Hematopoietic multipotent progenitor cell treated with erythropoietin and hydrocortisone succinate and interleukin-3 and kit ligand, for 6 days (in vitro differentiated cells): Measurements from ENCODE around the gene FZD4.
"Not testable (repeated sequence)": the region's sequence is repeated elsewhere in the genome, so short reads cannot be mapped to it uniquely, and the experiment has no call there.

Experiments
- DNase-seq: peaks from one replicate; pipeline ENCODE4 v3.0.0-alpha.2; 2015

FZD4 gene

GRCh38 chr11:86969258-86969657 lies 14.1 kb upstream of the FZD4 start:
- no peak for DNase-seq

GRCh38 chr11:86967601-86968000 lies 12.4 kb upstream of the FZD4 start:
- DNase-seq = not testable (repeated sequence)

- DNase-seq = no peak
These were observed 2.9 kb upstream of the FZD4 start for GRCh38 chr11:86957976-86958646.

DNA sequence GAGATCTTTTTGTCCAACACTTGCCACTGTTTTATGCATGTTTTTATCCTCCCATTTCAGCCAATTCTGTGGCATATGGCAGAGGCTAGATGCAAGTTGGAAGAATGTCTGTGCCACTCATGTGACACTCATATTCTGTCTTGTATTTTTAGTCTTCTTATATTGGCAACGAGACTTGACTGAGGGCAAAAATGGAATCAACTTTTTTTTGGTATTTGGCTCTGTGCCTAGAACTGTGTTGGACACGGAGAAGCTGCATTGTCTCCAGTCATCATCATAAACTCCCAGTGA lies 1.7 kb upstream of the FZD4 start:
- no peak for DNase-seq

- no peak for DNase-seq
These were observed 159 bp downstream of the FZD4 start for GRCh38 chr11:86955111-86955360.

DNA sequence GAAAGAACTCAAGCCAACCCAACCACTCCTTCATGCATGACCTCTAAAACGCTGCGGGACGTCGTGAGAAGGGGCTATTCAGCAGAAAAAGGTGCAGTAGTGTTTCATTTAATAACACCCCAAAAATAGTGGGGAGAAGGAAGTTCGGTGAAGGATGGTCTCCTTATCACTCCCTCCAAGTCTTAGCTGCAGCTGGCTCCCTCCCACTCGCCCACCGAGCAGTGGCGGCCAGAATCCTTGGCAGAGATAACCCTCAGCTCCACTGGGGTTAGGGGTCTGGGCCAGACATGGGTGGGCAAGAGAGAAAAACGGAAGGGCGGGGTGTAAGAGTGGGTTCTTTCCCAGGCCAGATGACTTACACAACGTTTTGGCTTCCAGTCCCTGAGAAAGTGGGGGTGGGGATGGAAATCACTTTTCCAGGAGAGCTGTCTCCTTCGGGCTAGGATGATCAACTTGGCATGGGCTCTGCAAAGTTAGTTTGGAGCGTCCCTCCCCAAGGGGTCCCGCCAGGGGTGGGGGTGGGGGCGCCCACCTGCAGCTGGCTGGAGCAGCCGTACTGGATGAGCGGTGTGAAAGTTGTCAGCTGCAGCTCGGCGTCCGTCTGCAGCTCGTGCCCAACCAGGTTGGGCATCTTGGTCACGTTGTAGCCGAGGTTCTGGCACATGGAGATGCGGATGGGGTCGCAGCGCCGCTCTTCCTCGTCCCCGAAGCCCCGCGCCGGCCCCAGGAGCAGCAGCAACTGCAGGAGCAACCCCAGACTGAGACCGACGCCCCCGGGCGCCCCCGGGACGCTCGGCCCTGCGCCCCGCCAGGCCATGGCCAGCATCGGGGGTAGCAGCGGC lies 705 bp downstream of the FZD4 start:
- no peak for DNase-seq

GRCh38 chr11:86952221-86952875 lies 2.8 kb downstream of the FZD4 start:
- DNase-seq = no peak

- no peak for DNase-seq
These were observed 3.5 kb downstream of the FZD4 start for GRCh38 chr11:86951706-86952105.

DNA sequence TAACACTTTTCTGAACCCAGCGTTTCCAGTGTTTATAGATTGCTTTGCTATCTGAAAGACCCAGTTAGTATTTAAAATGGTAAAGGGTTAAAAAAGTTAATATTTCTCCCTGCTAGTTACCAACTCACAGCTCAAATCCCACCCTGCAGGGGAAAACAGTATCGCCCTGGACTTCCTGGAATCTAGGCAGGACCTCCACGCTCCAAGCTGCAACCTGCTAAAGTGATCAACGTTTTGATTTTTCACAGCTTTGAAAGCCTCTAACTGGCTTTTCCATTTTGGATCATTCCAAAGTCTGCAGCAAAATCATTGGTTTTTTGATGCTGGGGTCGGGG lies 4.6 kb downstream of the FZD4 start:
- no peak for DNase-seq

DNA sequence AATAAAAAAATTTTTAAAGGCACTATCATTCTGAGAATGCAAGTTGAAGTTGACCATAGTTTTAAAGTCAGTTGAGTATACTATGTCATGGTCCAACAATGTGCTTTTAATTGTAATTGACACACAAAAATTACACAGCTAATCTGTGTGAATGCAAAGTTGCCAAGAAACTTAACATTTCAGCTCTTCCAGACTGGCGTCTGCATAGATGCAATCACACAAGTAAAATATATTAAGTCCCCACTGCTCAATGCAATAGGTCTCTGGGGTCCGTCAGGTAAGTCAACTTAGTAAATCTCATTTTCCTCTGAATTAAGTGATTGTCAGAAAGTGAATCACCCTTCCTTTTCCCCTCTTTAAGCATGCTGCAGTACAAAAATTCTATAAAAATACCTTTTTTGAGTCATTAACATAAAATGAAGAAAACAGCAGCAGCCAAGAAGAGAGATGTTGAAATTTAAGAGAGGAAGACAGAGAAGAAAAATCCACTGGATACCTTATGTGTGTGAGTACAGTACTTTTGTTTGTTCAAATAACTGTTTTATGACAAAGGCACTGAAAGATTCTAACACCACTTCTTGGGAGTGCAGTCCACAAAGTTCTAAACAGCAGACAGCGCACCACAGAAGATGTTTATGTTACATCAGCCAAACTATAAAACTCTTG lies 5.1 kb downstream of the FZD4 start:
- no peak for DNase-seq

- DNase-seq = no peak
These were observed 6.5 kb downstream of the FZD4 start for GRCh38 chr11:86948733-86949132.

DNA sequence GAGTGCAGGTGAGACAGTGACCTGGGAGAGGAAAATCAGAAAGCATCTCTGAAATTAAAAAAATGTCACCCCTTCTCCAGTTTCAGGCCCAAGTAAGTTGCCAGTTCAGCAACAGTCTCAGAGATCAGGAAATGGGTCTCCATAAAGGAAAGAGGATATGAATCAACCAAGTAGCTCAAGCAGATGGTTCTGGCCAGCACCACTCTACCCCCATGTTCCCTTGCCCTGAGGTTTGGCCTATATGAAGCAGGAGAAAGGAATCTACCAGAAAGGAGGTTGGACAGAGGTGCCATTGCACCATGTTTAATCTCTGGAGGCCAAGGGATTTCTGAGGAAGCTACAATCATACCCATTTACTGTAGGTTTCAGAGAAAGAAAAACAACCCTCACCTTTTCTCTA lies 7.7 kb downstream of the FZD4 start:
- no peak for DNase-seq

- not testable (repeated sequence) for DNase-seq
These were observed 11.7 kb downstream of the FZD4 start for GRCh38 chr11:86943505-86943904.

DNA sequence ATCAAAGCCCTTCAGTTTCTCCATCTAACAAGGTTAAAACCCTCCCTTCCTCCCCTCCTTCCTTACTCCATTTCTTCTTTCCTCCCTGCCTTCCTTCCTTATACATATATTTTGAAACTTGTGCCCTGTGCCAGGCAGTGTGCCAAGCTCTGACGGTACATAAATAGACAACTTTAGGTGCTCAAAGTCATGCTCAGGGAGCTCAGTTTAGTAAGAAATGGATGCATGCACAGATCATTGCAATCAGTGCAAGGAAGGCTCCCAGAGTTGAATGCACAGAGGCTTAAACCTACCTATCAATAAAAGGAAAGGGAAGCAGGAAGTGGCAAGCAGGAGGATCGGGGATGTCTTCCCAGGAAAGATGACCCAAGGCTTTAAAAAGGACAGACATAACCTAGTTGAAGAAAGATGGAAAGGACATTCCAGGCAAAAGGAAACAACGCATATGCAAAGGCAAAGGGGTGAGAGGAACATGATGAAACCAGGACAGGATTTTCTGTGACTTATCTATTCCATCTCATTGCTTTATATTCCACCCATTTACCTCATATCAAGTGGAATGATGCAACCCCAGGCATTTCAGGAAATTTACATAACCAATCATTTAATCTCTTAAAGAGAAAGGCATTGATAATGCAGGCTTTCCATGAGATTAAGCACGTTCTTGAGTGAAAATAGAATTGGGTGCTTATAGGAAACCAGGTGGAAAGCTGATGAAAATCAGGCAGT lies 13.2 kb downstream of the FZD4 start:
- no peak for DNase-seq

- no peak for DNase-seq
These were observed 13.9 kb downstream of the FZD4 start for GRCh38 chr11:86941077-86941870.

- DNase-seq = no peak
These were observed 14.9 kb downstream of the FZD4 start for GRCh38 chr11:86940122-86940777.

DNA sequence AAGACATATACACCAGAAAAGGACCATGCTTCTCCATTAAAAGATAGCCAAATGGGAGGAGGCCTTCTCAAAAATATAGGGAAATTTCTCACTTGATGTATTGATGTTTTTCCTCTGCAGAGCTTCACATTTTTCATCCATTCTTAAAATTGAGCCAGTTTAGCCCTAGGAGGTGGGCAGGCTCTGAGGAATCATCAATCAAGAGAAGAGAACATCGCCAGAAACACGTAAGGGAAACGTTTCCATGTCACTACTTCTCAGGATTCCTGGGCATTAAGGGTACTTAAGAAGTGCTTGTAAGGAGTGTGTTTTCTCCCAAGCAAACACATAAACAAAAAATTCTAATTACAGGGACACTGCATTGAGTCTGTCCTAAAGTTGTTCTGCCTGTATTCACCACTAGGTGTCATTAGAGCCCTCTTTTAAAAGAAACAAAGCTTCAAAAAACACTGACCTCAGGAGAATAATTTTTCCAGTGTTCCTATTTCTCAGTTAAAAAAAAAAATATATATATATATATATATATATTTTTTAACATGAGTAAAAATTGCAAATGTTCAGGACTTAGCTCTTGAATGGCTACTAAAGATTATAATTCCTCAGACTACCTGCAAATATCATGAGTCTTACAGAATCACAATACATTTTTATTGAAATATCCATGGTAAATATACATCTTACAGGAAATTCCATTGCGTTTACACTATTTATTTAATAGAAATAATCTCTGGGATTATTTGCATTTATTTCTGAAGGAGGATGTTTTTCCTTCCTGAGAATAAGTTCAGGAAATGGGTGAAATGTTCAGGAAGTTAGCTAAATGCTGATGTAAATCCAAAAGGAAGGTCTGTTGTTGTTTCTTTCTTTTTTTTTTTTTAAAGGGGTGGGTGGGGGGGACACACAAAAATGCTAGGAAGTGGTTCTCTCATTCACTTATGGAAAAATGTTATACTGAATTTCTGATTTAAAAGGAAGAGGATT lies 16.0 kb downstream of the FZD4 start:
- peak; percentile 80 for DNase-seq

- DNase-seq = no peak
These were observed 16.8 kb downstream of the FZD4 start for GRCh38 chr11:86938203-86938899.

- DNase-seq = not testable (repeated sequence)
These were observed 17.9 kb downstream of the FZD4 start for GRCh38 chr11:86937193-86937806.
